Subcutaneous abdominal adipose tissue (tissue), 5 donors: ENCODE results near the gene MBNL2.

Experiments
- H3K27ac ChIP-seq: one replicate; pipeline ENCODE4 v1.7.0; 2013; ENCODE audit warnings: low read depth, mild to moderate bottlenecking, inconsistent platforms, low read length, moderate library complexity
- H3K27me3 ChIP-seq, 5 donors: one replicate each; pipeline ENCODE4 v1.7.0; 2013; ENCODE audit warnings: low read length in 5 of 5, inconsistent platforms in 1 of 5; ENCODE audit not compliant: control insufficient read depth in 5 of 5, insufficient read depth in 4 of 5
- H3K36me3 ChIP-seq, 5 donors: one replicate each; pipeline ENCODE4 v1.7.0; 2013; ENCODE audit warnings: low read length in 5 of 5; ENCODE audit not compliant: control insufficient read depth in 5 of 5, insufficient read depth in 5 of 5
- H3K4me1 ChIP-seq, 5 donors: one replicate each; pipeline ENCODE4 v1.7.0; 2013; ENCODE audit warnings: low read length in 5 of 5, mild to moderate bottlenecking in 3 of 5, moderate library complexity in 1 of 5; ENCODE audit not compliant: control insufficient read depth in 5 of 5, insufficient read depth in 5 of 5
- H3K4me3 ChIP-seq, 5 donors: one replicate each; pipeline ENCODE4 v1.7.0; 2013; ENCODE audit warnings: low read length in 5 of 5, low read depth in 1 of 5
- H3K9ac ChIP-seq, 5 donors: one replicate each; pipeline ENCODE4 v1.7.0; 2013; ENCODE audit warnings: low read length in 5 of 5, mild to moderate bottlenecking in 4 of 5, moderate library complexity in 3 of 5
- H3K9me3 ChIP-seq, 5 donors: one replicate each; pipeline ENCODE4 v1.7.0; 2013; ENCODE audit warnings: low read length in 5 of 5; ENCODE audit not compliant: control insufficient read depth in 5 of 5
- donor health status: healthy.
- donor health status: healthy.
- donor health status: healthy.
- donor health status: healthy.
- donor health status: healthy.

The MBNL2 gene

GRCh38 chr13:97248243-97248642 is 26.1 kb downstream of the MBNL2 start:
- Histone ChIP-seq H3K9me3 (no peaks in the 10 kb centered on the region), H3K4me3 (no peak overlapping the region), H3K9ac (peak overlapping the region in 1 of 5 donors; percentile 56), H3K27me3 (no peaks in the 10 kb centered on the region), H3K4me1 (peaks cover 7 to 79% (median 70%) of the 10 kb centered on the region in 5 donors), H3K27ac (peak overlapping the region; percentile 85), H3K36me3 (no peaks in the 10 kb centered on the region)

DNA sequence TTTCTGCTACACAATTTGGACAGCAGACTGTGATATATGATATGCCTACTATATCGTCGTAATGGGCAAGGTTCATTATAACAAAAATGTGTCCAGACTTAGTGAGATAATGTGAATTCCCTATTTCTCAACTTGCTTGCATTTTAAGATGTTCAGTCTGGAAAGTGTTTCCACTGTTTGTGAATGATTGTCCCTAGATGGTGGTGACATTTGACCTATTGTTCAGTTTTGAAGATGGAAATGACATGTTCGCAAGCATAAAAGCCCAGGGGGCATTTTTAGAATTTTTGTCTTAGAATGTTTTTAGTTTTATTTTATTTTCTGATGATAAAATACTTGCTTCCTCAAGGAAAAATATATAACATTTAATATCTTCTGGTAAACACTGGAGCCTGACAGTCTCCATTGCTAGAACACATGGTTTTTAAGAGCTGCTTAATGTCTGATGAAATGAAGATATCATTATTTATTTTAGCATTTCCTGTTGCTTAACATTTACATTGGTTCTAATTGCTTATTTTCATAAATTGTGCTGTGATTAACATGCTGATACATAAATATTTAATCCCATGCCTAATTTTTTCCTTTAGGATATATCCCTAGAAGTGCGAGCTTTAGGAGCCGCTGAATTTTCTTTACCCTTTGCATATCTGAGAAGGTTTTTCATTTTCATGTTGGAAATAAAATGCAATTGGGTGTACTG is 27.1 kb downstream of the MBNL2 start:
- Histone ChIP-seq H3K4me3 (no peak overlapping the region), H3K27ac (peak overlapping the region; percentile 85), H3K9ac (peak overlapping the region in 2 of 5 donors; percentile 2 to 79), H3K9me3 (no peaks in the 10 kb centered on the region), H3K36me3 (no peaks in the 10 kb centered on the region), H3K27me3 (no peaks in the 10 kb centered on the region), H3K4me1 (peaks cover 6 to 70% (median 60%) of the 10 kb centered on the region in 5 donors)

- Histone ChIP-seq H3K4me1 (peaks cover 4 to 63% (median 53%) of the 10 kb centered on the region in 5 donors), H3K36me3 (no peaks in the 10 kb centered on the region), H3K4me3 (no peak overlapping the region), H3K9me3 (no peaks in the 10 kb centered on the region), H3K9ac (peak overlapping the region in 1 of 5 donors; percentile 79), H3K27me3 (no peaks in the 10 kb centered on the region), H3K27ac (peak overlapping the region; percentile 85)
These were observed 27.8 kb downstream of the MBNL2 start for GRCh38 chr13:97249796-97250495.

DNA sequence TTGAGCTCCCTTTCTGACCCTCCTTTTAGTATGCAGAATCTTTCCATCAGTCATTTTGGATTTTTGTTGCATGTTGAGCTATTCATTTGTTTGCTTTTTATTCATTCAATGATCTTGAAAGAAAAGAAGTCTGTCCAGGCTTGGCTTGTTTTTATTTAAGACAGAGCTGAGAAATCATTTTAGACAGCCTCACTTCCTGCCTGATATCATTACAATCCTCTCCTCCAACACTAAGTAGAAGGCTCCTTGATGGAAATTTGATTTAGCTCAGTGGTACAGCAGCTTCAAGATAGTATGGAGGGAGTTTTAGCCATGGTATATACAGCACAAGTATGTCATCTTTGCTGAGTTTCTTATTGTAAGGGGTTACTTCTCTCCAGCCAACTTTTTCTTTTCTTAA is 28.4 kb downstream of the MBNL2 start:
- H3K27ac ChIP-seq: peak overlapping the region; percentile 85
- peaks cover 0 to 61% (median 50%) of the 10 kb centered on the region in 5 donors for H3K4me1 ChIP-seq
- peak overlapping the region in 1 of 5 donors; percentile 16 for H3K4me3 ChIP-seq
- peak overlapping the region in 1 of 5 donors; percentile 43 for H3K9ac ChIP-seq
- no peaks in the 10 kb centered on the region for H3K27me3 ChIP-seq
- no peaks in the 10 kb centered on the region for H3K9me3 ChIP-seq
- no peaks in the 10 kb centered on the region for H3K36me3 ChIP-seq

DNA sequence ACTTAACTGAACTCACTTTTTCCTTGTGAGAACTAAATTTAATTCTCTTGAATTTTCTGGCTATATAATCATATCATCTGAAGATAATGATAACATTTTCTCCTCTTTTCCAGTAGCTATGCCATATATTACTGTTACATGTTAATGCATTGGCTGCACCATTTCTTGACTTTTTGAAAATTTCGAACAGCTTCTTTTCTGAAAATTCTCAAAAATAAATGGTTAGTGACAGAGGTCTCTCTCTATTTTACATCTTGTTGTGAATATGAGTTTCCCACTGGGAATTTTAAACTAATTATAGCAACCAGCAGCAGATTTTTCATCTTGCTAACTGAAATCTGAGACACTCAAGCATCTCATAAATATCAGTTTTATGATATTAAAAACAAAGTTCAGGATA is 30.6 kb downstream of the MBNL2 start:
- H3K9me3 ChIP-seq: no peaks in the 10 kb centered on the region
- peaks cover 6 to 62% (median 49%) of the 10 kb centered on the region in 5 donors for H3K4me1 ChIP-seq
- no peak overlapping the region for H3K4me3 ChIP-seq
- no peaks in the 10 kb centered on the region for H3K36me3 ChIP-seq
- no peaks in the 10 kb centered on the region for H3K27me3 ChIP-seq
- peak overlapping the region; percentile 38 for H3K27ac ChIP-seq
- H3K9ac ChIP-seq: no peak overlapping the region

GRCh38 chr13:97253581-97254293 is 31.6 kb downstream of the MBNL2 start:
- Histone ChIP-seq H3K9me3 (no peaks in the 10 kb centered on the region), H3K27me3 (no peaks in the 10 kb centered on the region), H3K36me3 (no peaks in the 10 kb centered on the region), H3K4me3 (no peak overlapping the region), H3K27ac (peak overlapping the region; percentile 38), H3K4me1 (peaks cover 12 to 63% (median 55%) of the 10 kb centered on the region in 5 donors), H3K9ac (no peak overlapping the region)

- no peak overlapping the region for H3K9ac ChIP-seq
- H3K27me3 ChIP-seq: no peaks in the 10 kb centered on the region
- peaks cover 16 to 63% (median 57%) of the 10 kb centered on the region in 5 donors for H3K4me1 ChIP-seq
- no peak overlapping the region for H3K4me3 ChIP-seq
- H3K27ac ChIP-seq: peak overlapping the region; percentile 76
- H3K36me3 ChIP-seq: no peaks in the 10 kb centered on the region
- H3K9me3 ChIP-seq: no peaks in the 10 kb centered on the region
These were observed 32.7 kb downstream of the MBNL2 start for GRCh38 chr13:97254816-97255215.

GRCh38 chr13:97255515-97256021 is 33.4 kb downstream of the MBNL2 start:
- Histone ChIP-seq H3K4me1 (peaks cover 16 to 64% (median 57%) of the 10 kb centered on the region in 5 donors), H3K4me3 (no peak overlapping the region), H3K27me3 (no peaks in the 10 kb centered on the region)

DNA sequence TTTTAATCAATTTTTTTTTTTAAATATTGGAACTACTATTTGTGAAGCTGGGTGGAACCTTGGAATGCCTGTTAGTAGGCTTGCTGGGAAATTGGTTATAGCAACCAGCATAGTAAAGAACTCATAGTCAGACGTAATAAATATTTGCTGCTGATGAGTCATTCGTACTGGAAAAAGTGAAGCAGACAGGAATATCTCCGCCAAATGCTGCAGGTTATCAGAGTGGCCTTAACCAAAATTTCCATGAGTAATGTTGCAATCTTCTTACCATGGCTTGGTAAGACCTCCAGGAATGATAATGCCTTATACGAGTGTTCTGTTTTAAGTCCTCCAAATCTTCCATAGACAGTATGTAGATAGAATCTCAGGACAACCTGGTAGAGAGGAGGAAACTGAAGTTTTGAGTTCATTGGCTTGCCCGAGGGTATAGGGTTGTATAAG is 34.2 kb downstream of the MBNL2 start:
- Histone ChIP-seq H3K9me3 (no peaks in the 10 kb centered on the region), H3K27ac (peak overlapping the region; percentile 92), H3K9ac (peak overlapping the region in 2 of 5 donors; percentile 11 to 21), H3K4me3 (no peak overlapping the region), H3K4me1 (peaks cover 16 to 64% (median 56%) of the 10 kb centered on the region in 5 donors), H3K36me3 (no peaks in the 10 kb centered on the region), H3K27me3 (no peaks in the 10 kb centered on the region)

More at GRCh38 chr13:97255515-97256021, 33.4 kb downstream of the MBNL2 start:
- no peaks in the 10 kb centered on the region for H3K36me3 ChIP-seq
- H3K27ac ChIP-seq: peak overlapping the region; percentile 76
- H3K9me3 ChIP-seq: no peaks in the 10 kb centered on the region
- peak overlapping the region in 2 of 5 donors; percentile 25 to 65 for H3K9ac ChIP-seq
